Right atrium auricular region (tissue), 2 donors: Measurements from ENCODE around the gene WWOX. TPM values are rescaled to one million over a fixed set of nuclear protein-coding genes. Genes with fewer than 3 reads are reported as not detected.

Source experiments
- DNase-seq: peaks from one replicate; pipeline ENCODE4 v3.0.0-alpha.2; 2019; ENCODE audit warnings: low spot score
- H3K27ac ChIP-seq, 2 donors: fragments of 200-600 bp; sonication (generic); 1 replicate in 1 of 2; 2 replicates in 1 of 2; pipeline ENCODE4 v1.5.1; 2016 to 2019
- H3K27me3 ChIP-seq, 2 donors: fragments of 200-600 bp; sonication (generic); one replicate each; pipeline versions ENCODE4 v1.5.1 to v1.6.0; 2017 to 2019
- H3K36me3 ChIP-seq: fragments of 200-600 bp; sonication (generic); one replicate; pipeline ENCODE4 v1.5.1; 2016
- H3K4me1 ChIP-seq, 2 donors: fragments of 200-600 bp; sonication (generic); one replicate each; pipeline versions ENCODE4 v1.5.1 to v1.6.0; 2017 to 2019
- H3K4me3 ChIP-seq, 2 donors: fragments of 200-600 bp; sonication (generic); 1 replicate in 1 of 2; 2 replicates in 1 of 2; pipeline ENCODE4 v1.5.1; 2017 to 2019; ENCODE audit warnings: mild to moderate bottlenecking in 1 of 2, moderate library complexity in 1 of 2
- H3K9me3 ChIP-seq, 2 donors: fragments of 200-600 bp; sonication (generic); one replicate each; pipeline ENCODE4 v1.5.1; 2019
- total RNA-seq, 2 donors: library from RNA; depleted of rRNA; stranded (reverse); fragments of >200 nt; gene quantifications; one replicate each; pipeline ENCODE4 v1.1.0, GENCODE V29; 2016
- TF ChIP-seq, protein P1 (sequence below), 2 donors: fragments of 200-600 bp; sonication (generic); IDR thresholded peaks; one replicate each; pipeline ENCODE4 v1.5.1; 2019; ENCODE audit warnings: antibody characterized with exemption in 2 of 2

WWOX gene
- total RNA-seq, 2 donors from 2014 or later: 14.8 to 20.8 TPM

DNA sequence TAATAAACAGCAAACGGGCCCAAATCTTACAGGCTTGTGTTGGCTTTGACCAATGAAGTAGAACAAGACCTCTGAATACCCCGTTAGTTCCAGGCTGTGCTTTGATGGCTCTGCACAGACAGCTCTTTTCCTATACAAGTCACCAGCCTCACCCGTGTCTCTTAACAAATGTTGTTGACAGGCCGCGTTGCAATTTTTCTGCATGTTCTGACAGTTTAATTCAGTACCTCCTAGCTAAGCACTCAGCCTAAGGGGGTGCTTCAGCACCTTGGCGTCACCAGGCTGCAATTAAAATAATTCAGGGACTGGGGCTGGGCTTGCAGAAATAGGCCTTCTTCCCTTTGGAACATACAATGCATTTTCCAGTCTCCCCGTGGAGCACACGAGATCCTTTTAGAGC is 1001.0 kb downstream of the WWOX start:
- no peaks in the 10 kb centered on the region for H3K36me3 ChIP-seq
- no peak overlapping the region for H3K4me3 ChIP-seq
- H3K27ac ChIP-seq: no peak overlapping the region
- H3K27me3 ChIP-seq: no peaks in the 10 kb centered on the region
- TF ChIP-seq, protein P1, sequence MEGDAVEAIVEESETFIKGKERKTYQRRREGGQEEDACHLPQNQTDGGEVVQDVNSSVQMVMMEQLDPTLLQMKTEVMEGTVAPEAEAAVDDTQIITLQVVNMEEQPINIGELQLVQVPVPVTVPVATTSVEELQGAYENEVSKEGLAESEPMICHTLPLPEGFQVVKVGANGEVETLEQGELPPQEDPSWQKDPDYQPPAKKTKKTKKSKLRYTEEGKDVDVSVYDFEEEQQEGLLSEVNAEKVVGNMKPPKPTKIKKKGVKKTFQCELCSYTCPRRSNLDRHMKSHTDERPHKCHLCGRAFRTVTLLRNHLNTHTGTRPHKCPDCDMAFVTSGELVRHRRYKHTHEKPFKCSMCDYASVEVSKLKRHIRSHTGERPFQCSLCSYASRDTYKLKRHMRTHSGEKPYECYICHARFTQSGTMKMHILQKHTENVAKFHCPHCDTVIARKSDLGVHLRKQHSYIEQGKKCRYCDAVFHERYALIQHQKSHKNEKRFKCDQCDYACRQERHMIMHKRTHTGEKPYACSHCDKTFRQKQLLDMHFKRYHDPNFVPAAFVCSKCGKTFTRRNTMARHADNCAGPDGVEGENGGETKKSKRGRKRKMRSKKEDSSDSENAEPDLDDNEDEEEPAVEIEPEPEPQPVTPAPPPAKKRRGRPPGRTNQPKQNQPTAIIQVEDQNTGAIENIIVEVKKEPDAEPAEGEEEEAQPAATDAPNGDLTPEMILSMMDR (IDR thresholded peaks at IDR 0.05): no peak
- no peaks in the 10 kb centered on the region for H3K4me1 ChIP-seq
- DNase-seq: no peak
- no peaks in the 10 kb centered on the region for H3K9me3 ChIP-seq

DNA sequence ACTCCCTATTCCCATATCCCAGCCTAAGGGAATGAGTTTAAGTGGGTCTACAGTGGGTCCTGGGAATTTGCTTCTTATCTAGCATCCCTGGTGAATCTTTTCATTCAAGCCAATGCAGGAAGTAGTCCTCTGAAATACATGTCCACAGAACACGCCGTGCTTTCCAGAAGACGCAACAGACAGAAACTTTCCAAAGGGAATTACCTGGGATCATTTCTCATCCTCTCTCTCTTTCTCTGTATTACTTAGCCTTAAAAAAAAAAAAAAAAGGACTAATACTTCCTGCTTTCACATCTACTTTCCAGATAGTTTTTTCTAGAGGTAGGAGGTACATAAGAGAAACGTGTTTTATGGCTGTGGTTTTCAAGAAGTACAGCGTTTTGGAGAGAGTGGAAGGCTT is 1002.0 kb downstream of the WWOX start:
- Histone ChIP-seq H3K27ac (no peak overlapping the region), H3K27me3 (no peaks in the 10 kb centered on the region), H3K36me3 (no peaks in the 10 kb centered on the region), H3K9me3 (no peaks in the 10 kb centered on the region), H3K4me1 (no peaks in the 10 kb centered on the region), H3K4me3 (no peak overlapping the region)
- TF ChIP-seq, protein P1 (IDR thresholded peaks at IDR 0.05): no peak
- DNase-seq: no peak

DNA sequence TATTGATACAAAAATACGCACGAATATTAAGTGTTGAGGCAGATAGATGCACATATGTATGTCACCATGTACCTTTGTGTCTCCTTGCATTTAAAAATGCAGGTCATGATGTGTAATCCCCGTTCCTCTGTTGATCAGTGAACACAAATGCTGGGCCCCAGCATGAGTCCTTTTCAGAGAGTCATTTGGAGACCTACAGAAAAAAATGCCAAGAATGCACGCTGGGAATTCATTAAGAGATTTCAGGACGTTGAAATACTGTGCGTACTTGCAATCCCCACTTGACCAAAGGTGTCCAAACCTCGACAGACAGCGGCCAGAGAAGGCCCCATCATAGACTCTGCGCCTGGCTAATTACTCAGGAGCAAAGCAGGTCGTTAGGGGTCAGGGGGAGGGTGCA is 1005.1 kb downstream of the WWOX start:
- H3K4me3 ChIP-seq: no peak overlapping the region
- H3K27ac ChIP-seq: no peak overlapping the region
- no peaks in the 10 kb centered on the region for H3K9me3 ChIP-seq
- TF ChIP-seq, protein P1 (IDR thresholded peaks at IDR 0.05): no peak
- DNase-seq: no peak
- no peaks in the 10 kb centered on the region for H3K4me1 ChIP-seq
- no peaks in the 10 kb centered on the region for H3K27me3 ChIP-seq
- no peaks in the 10 kb centered on the region for H3K36me3 ChIP-seq

DNA sequence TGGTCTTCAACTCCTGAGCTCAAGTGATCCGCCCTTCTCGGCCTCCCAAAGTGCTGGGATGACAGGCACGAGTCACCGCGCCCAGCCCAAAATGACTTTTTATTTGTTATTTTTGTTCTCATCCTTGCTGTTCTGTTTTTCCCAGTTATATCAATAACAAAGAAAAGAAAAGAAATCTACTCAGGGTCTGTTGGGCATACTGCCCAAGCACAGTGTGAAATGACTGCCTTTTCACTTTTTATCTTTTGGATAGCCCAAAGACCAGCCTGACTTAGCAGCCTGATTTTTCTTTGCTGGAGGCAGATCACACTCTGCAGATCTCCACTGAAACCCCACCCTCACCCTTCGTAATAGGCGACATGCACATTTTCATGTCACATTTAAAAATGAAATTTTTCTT is 1007.8 kb downstream of the WWOX start:
- TF ChIP-seq, protein P1 (IDR thresholded peaks at IDR 0.05): no peak
- Histone ChIP-seq H3K9me3 (no peaks in the 10 kb centered on the region), H3K4me1 (no peaks in the 10 kb centered on the region), H3K4me3 (no peak overlapping the region), H3K27ac (no peak overlapping the region), H3K27me3 (no peaks in the 10 kb centered on the region), H3K36me3 (no peaks in the 10 kb centered on the region)
- no peak for DNase-seq

DNA sequence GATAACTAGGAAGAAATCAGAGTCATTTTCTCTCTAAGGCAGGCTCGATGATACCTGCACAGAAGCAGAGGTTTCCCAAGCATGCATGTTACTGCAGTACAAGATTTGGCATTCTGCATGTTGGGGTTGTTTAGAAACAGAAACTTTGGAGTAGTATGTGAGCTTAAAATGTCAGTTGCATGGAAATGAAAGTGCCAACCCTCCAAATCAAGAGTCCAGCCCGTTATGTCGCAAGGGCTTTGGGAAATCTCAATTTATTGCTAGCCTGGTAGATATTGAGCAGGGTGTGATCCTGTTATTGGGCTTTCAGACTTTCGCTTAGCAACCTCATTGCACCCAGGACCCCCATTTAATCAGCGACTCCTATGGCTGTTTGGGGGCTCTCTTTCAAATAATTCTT is 1010.3 kb downstream of the WWOX start:
- Histone ChIP-seq H3K4me3 (no peak overlapping the region), H3K27me3 (no peaks in the 10 kb centered on the region), H3K36me3 (no peaks in the 10 kb centered on the region), H3K9me3 (no peaks in the 10 kb centered on the region), H3K4me1 (no peaks in the 10 kb centered on the region), H3K27ac (no peak overlapping the region)
- no peak for DNase-seq
- TF ChIP-seq, protein P1 (IDR thresholded peaks at IDR 0.05): no peak

DNA sequence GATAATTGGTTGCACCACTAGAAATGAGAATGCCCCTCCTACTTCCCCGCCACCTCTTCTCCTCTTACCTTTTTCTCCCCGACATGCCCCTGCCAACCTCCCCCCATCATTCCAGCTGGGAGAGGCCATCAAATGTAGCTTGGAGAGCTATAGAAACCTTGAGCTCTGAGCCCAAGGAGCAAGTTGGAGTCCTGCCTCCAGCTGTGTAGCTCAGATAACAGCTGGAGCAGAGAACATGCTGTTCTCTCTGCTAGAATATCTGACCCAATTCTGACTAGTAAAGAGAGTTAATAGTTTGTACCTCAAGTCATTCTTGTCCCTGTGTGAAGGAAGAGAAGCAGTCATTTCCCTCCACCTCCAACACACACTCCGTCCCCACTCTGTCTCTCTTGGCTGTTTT is 1010.8 kb downstream of the WWOX start:
- Histone ChIP-seq H3K27ac (no peak overlapping the region), H3K4me1 (no peaks in the 10 kb centered on the region), H3K36me3 (no peaks in the 10 kb centered on the region), H3K9me3 (no peaks in the 10 kb centered on the region), H3K4me3 (no peak overlapping the region), H3K27me3 (no peaks in the 10 kb centered on the region)
- DNase-seq: no peak
- TF ChIP-seq, protein P1 (IDR thresholded peaks at IDR 0.05): no peak
